Nephron (organoid): ENCODE data around the gene HPCAL1.

Source experiments
- H3K27ac Mint-ChIP-seq, 3 experiments: 2 replicates each; pipeline ENCODE4 v1.8.0; 2020; ENCODE audit warnings: mixed read lengths in 3 of 3, mild to moderate bottlenecking in 2 of 3, moderate library complexity in 1 of 3
- H3K27me3 Mint-ChIP-seq: 2 replicates; pipeline ENCODE4 v1.8.0; 2021; ENCODE audit warnings: low read depth, mild to moderate bottlenecking, moderate library complexity, mixed read lengths
- H3K36me3 Mint-ChIP-seq: 2 replicates; pipeline ENCODE4 v1.8.0; 2020; ENCODE audit warnings: low read depth, mixed read lengths
- H3K4me1 Mint-ChIP-seq: 2 replicates; pipeline ENCODE4 v1.8.0; 2020; ENCODE audit warnings: mixed read lengths
- H3K4me3 Mint-ChIP-seq, 3 experiments: 2 replicates each; pipeline ENCODE4 v1.8.0; 2020; ENCODE audit warnings: mild to moderate bottlenecking in 3 of 3, mixed read lengths in 3 of 3, moderate library complexity in 2 of 3
- H3K9me3 Mint-ChIP-seq: 2 replicates; pipeline ENCODE4 v1.8.0; 2020; ENCODE audit warnings: mixed read lengths
- CTCF ChIP-seq, 3 experiments: fragments of 200-600 bp; sonication (generic); IDR thresholded peaks; one replicate each; pipeline ENCODE4 v1.5.0; 2021; ENCODE audit warnings: antibody characterized with exemption in 3 of 3; ENCODE audit not compliant: unreplicated experiment in 3 of 3

HPCAL1 gene

GRCh38 chr2:10435820-10436204, 133.1 kb downstream of the HPCAL1 start:
- peaks cover 5% of the 10 kb centered on the region for H3K4me1 Mint-ChIP-seq
- no peaks in the 10 kb centered on the region for H3K9me3 Mint-ChIP-seq
- no peak for TF ChIP-seq CTCF (IDR thresholded peaks at IDR 0.05; ENCODE audit: unreplicated experiment in 3 of 3)
- peaks cover 12% of the 10 kb centered on the region for H3K36me3 Mint-ChIP-seq
- no peak overlapping the region for H3K4me3 Mint-ChIP-seq
- H3K27ac Mint-ChIP-seq: no peak overlapping the region
- peaks cover 14% of the 10 kb centered on the region for H3K27me3 Mint-ChIP-seq

GRCh38 chr2:10436583-10437110, 133.9 kb downstream of the HPCAL1 start:
- Mint-ChIP-seq H3K9me3 (no peaks in the 10 kb centered on the region), H3K4me1 (peaks cover 5% of the 10 kb centered on the region), H3K36me3 (peaks cover 19% of the 10 kb centered on the region), H3K4me3 (no peak overlapping the region), H3K27ac (no peak overlapping the region), H3K27me3 (peaks cover 11% of the 10 kb centered on the region)
- TF ChIP-seq CTCF (IDR thresholded peaks at IDR 0.05; ENCODE audit: unreplicated experiment in 3 of 3): no peak

- peak overlapping the region in 2 of 3 experiments; percentile 6 to 7 for H3K27ac Mint-ChIP-seq
- H3K36me3 Mint-ChIP-seq: peaks cover 27% of the 10 kb centered on the region
- H3K9me3 Mint-ChIP-seq: no peaks in the 10 kb centered on the region
- peaks cover 5% of the 10 kb centered on the region for H3K4me1 Mint-ChIP-seq
- no peak overlapping the region for H3K4me3 Mint-ChIP-seq
- TF ChIP-seq CTCF (IDR thresholded peaks at IDR 0.05; ENCODE audit: unreplicated experiment in 3 of 3): no peak
- peaks cover 11% of the 10 kb centered on the region for H3K27me3 Mint-ChIP-seq
Observed at GRCh38 chr2:10437806-10438205, 135.1 kb downstream of the HPCAL1 start.

- H3K36me3 Mint-ChIP-seq: peaks cover 36% of the 10 kb centered on the region
- H3K4me1 Mint-ChIP-seq: no peaks in the 10 kb centered on the region
- no peak for TF ChIP-seq CTCF (IDR thresholded peaks at IDR 0.05; ENCODE audit: unreplicated experiment in 3 of 3)
- H3K27ac Mint-ChIP-seq: no peak overlapping the region
- no peaks in the 10 kb centered on the region for H3K9me3 Mint-ChIP-seq
- H3K4me3 Mint-ChIP-seq: no peak overlapping the region
- peaks cover 6% of the 10 kb centered on the region for H3K27me3 Mint-ChIP-seq
Observed at GRCh38 chr2:10438688-10439087, 136.0 kb downstream of the HPCAL1 start.

- no peaks in the 10 kb centered on the region for H3K9me3 Mint-ChIP-seq
- no peak overlapping the region for H3K4me3 Mint-ChIP-seq
- H3K36me3 Mint-ChIP-seq: peaks cover 42% of the 10 kb centered on the region
- H3K4me1 Mint-ChIP-seq: no peaks in the 10 kb centered on the region
- H3K27me3 Mint-ChIP-seq: peaks cover 6% of the 10 kb centered on the region
- peak overlapping the region in 1 of 3 experiments; percentile 14 for H3K27ac Mint-ChIP-seq
- no peak for TF ChIP-seq CTCF (IDR thresholded peaks at IDR 0.05; ENCODE audit: unreplicated experiment in 3 of 3)
Observed at GRCh38 chr2:10439185-10439879, 136.6 kb downstream of the HPCAL1 start.

GRCh38 chr2:10439971-10440370, 137.3 kb downstream of the HPCAL1 start:
- Mint-ChIP-seq H3K9me3 (no peaks in the 10 kb centered on the region), H3K36me3 (peaks cover 49% of the 10 kb centered on the region), H3K4me1 (peaks cover 5% of the 10 kb centered on the region), H3K27ac (no peak overlapping the region), H3K27me3 (peaks cover 3% of the 10 kb centered on the region), H3K4me3 (no peak overlapping the region)
- no peak for TF ChIP-seq CTCF (IDR thresholded peaks at IDR 0.05; ENCODE audit: unreplicated experiment in 3 of 3)
